Measurements from ENCODE around the gene SLC30A7.
"Not testable (repeated sequence)": the region's sequence is repeated elsewhere in the genome, so short reads cannot be mapped to it uniquely, and the experiment has no call there.

DNA sequence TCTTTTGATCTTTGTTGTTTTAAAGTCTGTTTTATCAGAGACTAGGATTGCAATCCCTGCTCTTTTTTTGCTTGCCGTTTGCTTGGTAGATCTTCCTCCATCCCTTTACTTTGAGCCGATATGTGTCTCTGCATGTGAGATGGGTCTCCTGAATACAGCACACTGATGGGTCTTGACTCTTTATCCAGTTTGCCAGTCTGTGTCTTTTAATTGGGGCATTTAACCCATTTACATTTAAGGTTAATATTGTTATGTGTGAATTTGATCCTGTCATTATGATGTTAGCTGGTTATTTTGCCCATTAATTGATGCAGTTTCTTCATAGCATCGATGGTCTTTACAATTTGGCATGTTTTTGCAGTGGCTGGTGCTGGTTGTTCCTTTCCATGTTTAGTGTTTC, 51.9 kb downstream of the SLC30A7 start:
- TF ChIP-seq, protein P1, sequence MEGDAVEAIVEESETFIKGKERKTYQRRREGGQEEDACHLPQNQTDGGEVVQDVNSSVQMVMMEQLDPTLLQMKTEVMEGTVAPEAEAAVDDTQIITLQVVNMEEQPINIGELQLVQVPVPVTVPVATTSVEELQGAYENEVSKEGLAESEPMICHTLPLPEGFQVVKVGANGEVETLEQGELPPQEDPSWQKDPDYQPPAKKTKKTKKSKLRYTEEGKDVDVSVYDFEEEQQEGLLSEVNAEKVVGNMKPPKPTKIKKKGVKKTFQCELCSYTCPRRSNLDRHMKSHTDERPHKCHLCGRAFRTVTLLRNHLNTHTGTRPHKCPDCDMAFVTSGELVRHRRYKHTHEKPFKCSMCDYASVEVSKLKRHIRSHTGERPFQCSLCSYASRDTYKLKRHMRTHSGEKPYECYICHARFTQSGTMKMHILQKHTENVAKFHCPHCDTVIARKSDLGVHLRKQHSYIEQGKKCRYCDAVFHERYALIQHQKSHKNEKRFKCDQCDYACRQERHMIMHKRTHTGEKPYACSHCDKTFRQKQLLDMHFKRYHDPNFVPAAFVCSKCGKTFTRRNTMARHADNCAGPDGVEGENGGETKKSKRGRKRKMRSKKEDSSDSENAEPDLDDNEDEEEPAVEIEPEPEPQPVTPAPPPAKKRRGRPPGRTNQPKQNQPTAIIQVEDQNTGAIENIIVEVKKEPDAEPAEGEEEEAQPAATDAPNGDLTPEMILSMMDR (IDR thresholded peaks at IDR 0.05) = not testable (repeated sequence)
- TF ChIP-seq POLR2A (IDR thresholded peaks at IDR 0.05) = not testable (repeated sequence)
